ENCODE measurements around the gene GCC2.

The GCC2 gene

DNA sequence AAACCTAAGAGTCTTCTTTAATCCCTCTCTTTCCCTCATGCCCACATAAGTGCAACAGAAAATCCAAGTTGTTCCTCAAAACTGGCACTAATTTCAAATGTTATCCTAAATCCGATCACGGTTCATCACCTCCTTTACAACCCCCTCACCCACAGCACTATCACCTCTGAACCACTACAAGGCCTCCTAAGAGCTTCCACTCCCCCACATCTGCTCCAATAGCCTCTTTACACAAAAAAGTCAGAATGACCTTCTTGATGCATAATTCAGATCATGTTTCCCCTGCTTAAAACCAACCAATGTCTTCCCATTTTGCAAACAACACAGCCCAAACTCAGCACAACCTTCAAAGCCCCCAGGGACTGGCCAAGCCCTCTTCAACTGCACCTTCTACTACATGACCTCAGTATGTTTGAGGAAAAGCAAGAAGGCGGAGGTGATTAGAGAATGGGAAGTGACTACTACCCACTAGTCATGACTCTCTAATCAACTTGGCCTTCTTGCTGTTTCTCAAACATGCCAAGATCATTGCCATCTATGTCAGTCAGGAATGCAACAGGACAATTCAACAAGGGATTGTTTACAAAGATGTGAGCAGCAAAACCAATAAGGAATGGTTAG, 34.6 kb upstream of the GCC2 start:
- no peak overlapping the region for H3K4me3 ChIP-seq (replicated peaks; ENCODE audit: low read depth, low read length)
- TF ChIP-seq, protein P1, sequence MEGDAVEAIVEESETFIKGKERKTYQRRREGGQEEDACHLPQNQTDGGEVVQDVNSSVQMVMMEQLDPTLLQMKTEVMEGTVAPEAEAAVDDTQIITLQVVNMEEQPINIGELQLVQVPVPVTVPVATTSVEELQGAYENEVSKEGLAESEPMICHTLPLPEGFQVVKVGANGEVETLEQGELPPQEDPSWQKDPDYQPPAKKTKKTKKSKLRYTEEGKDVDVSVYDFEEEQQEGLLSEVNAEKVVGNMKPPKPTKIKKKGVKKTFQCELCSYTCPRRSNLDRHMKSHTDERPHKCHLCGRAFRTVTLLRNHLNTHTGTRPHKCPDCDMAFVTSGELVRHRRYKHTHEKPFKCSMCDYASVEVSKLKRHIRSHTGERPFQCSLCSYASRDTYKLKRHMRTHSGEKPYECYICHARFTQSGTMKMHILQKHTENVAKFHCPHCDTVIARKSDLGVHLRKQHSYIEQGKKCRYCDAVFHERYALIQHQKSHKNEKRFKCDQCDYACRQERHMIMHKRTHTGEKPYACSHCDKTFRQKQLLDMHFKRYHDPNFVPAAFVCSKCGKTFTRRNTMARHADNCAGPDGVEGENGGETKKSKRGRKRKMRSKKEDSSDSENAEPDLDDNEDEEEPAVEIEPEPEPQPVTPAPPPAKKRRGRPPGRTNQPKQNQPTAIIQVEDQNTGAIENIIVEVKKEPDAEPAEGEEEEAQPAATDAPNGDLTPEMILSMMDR (IDR thresholded peaks at IDR 0.05; ENCODE audit: insufficient read depth, low read length, poor library complexity, severe bottlenecking): no peak
- H3K27me3 ChIP-seq (replicated peaks; ENCODE audit: control insufficient read depth, insufficient read depth, low read length): no peaks in the 10 kb centered on the region
- no peaks in the 10 kb centered on the region for H3K36me3 ChIP-seq (ENCODE audit: control insufficient read depth, insufficient read depth, low read length)
- no peak for DNase-seq (ENCODE audit: extremely low read depth, insufficient read length)

DNA sequence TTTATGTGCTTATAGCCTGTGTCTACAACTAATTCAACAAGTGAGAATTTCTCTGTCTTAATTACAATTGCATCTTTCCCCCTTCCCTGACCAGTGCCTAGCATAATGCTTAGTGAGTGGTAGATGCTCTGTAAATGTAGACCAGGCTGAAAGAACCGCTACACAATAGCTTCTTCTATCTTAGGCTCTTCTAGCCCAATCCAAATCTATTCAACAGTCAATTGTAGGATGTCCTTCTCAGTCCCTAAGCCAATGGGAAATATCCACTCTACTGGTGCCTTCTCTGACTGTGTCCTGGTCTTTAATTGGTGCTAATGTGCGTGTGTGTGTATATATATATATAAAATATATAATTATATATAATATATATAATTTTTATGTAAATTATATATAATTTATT, 34.1 kb upstream of the GCC2 start:
- no peaks in the 10 kb centered on the region for H3K27me3 ChIP-seq (replicated peaks; ENCODE audit: control insufficient read depth, insufficient read depth, low read length)
- H3K4me3 ChIP-seq (replicated peaks; ENCODE audit: low read depth, low read length): no peak overlapping the region
- TF ChIP-seq, protein P1 (IDR thresholded peaks at IDR 0.05; ENCODE audit: insufficient read depth, low read length, poor library complexity, severe bottlenecking): no peak
- no peaks in the 10 kb centered on the region for H3K36me3 ChIP-seq (ENCODE audit: control insufficient read depth, insufficient read depth, low read length)
- no peak for DNase-seq (ENCODE audit: extremely low read depth, insufficient read length)

DNA sequence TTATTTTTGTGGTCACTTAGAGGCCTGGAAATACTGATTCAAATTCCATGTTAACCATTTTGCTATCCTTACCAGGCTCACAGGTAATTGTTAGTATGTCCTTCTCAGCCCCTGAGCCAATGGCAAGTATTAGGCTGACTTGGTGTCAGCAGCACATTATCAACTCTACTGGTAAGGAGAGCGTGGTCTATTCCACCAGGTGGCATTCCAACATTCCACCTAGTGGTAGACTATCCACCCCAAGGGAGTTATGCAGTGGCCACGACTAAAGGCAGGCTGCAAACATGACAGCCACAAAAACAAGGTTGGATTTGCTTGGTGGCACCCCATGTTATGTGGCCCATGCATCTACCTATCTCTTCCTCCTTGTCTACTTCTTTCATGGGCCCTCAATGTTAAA, 31.8 kb upstream of the GCC2 start:
- DNase-seq (ENCODE audit: extremely low read depth, insufficient read length): no peak
- Histone ChIP-seq H3K27me3 (replicated peaks; ENCODE audit: control insufficient read depth, insufficient read depth, low read length) (no peaks in the 10 kb centered on the region), H3K36me3 (ENCODE audit: control insufficient read depth, insufficient read depth, low read length) (no peaks in the 10 kb centered on the region), H3K4me3 (replicated peaks; ENCODE audit: low read depth, low read length) (no peak overlapping the region)
- TF ChIP-seq, protein P1 (IDR thresholded peaks at IDR 0.05; ENCODE audit: insufficient read depth, low read length, poor library complexity, severe bottlenecking): no peak

DNA sequence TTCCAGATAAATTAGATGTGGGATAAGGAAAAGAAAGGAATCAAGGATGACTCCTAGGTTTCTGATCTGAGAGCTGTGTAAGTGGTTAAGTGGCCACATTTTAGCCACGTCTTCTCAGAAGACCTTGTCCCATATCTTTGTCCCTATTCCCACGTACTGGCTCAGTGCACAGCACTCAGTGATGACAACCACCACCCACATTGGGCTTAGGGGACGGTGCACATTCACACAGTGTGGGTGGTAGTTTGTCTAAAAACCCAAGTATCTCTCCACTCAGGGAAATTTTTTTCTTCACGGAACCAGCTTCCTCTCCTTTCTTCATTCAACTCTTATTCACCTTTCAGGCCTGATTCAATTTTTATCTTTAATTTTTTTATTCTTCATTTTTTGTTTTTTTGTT, 30.6 kb upstream of the GCC2 start:
- no peaks in the 10 kb centered on the region for H3K27me3 ChIP-seq (replicated peaks; ENCODE audit: control insufficient read depth, insufficient read depth, low read length)
- TF ChIP-seq, protein P1 (IDR thresholded peaks at IDR 0.05; ENCODE audit: insufficient read depth, low read length, poor library complexity, severe bottlenecking): no peak
- H3K36me3 ChIP-seq (ENCODE audit: control insufficient read depth, insufficient read depth, low read length): no peaks in the 10 kb centered on the region
- no peak overlapping the region for H3K4me3 ChIP-seq (replicated peaks; ENCODE audit: low read depth, low read length)
- no peak for DNase-seq (ENCODE audit: extremely low read depth, insufficient read length)

DNA sequence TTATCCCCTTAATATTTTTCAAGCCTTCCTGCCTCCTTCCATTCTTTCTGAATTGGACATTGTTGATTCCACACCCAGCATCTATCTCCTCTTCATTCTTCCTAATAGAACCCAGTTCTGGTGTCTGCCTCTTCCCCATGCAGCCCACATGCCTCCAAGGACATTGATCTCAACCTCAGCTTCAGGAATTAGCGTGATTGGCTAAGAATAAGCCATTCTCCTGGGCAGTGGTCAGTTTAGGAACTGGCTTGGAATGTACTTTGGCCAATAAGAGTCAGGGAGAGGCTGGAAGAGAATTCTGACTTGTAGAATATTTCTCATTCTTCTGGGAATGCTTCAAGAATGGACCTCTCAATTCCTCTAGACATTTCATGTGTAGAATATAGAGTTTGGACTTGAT, 25.9 kb upstream of the GCC2 start:
- no peak for DNase-seq (ENCODE audit: extremely low read depth, insufficient read length)
- Histone ChIP-seq H3K27me3 (replicated peaks; ENCODE audit: control insufficient read depth, insufficient read depth, low read length) (no peaks in the 10 kb centered on the region), H3K4me3 (replicated peaks; ENCODE audit: low read depth, low read length) (no peak overlapping the region), H3K36me3 (ENCODE audit: control insufficient read depth, insufficient read depth, low read length) (no peaks in the 10 kb centered on the region)
- TF ChIP-seq, protein P1 (IDR thresholded peaks at IDR 0.05; ENCODE audit: insufficient read depth, low read length, poor library complexity, severe bottlenecking): no peak

Data from GM06990 (cell line).